ENCODE measurements around the gene MAT2B.
A peak's percentile ranks its signal among the peaks of the same experiment; 100 is the strongest.

Gene MAT2B

DNA sequence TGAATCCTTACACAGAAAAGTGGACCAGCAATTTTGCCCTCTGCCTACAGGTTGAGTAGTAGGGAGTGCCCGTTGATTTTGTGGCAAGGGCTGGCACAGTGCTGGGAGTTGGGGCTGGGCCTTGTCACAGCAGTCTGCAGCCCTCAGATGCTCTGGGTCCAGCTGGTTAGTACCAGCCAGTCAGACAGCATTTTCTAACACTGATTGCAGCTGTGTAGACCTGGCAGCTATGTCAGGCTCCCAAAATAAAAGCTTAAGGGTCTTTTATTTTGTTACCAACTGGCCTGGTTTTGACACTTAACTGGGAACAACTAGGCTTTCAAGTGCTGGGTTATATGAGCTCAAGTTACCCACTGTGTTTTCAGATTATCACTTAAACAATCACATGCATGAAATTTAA lies 57.7 kb downstream of the MAT2B start:
- DNase-seq (ENCODE audit: low read depth in 1 of 2, low spot score in 1 of 2), result no peak
- no peak overlapping the region for H3K27ac ChIP-seq (replicated peaks)
- peaks cover 27% of the 10 kb centered on the region for H3K27me3 ChIP-seq (ENCODE audit: insufficient read depth, poor library complexity, severe bottlenecking)
- TF ChIP-seq SPI1 (IDR thresholded peaks at IDR 0.05; ENCODE audit: borderline replicate concordance, low read depth) (no peak), GABPA (IDR thresholded peaks at IDR 0.05; ENCODE audit: low read depth) (no peak), POLR2AphosphoS5 (IDR thresholded peaks at IDR 0.05; ENCODE audit: low read depth) (no peak)
- TF ChIP-seq, protein P1, sequence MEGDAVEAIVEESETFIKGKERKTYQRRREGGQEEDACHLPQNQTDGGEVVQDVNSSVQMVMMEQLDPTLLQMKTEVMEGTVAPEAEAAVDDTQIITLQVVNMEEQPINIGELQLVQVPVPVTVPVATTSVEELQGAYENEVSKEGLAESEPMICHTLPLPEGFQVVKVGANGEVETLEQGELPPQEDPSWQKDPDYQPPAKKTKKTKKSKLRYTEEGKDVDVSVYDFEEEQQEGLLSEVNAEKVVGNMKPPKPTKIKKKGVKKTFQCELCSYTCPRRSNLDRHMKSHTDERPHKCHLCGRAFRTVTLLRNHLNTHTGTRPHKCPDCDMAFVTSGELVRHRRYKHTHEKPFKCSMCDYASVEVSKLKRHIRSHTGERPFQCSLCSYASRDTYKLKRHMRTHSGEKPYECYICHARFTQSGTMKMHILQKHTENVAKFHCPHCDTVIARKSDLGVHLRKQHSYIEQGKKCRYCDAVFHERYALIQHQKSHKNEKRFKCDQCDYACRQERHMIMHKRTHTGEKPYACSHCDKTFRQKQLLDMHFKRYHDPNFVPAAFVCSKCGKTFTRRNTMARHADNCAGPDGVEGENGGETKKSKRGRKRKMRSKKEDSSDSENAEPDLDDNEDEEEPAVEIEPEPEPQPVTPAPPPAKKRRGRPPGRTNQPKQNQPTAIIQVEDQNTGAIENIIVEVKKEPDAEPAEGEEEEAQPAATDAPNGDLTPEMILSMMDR (IDR thresholded peaks at IDR 0.05; ENCODE audit: insufficient read depth, low read length), result no peak
- TF ChIP-seq, protein P2, sequence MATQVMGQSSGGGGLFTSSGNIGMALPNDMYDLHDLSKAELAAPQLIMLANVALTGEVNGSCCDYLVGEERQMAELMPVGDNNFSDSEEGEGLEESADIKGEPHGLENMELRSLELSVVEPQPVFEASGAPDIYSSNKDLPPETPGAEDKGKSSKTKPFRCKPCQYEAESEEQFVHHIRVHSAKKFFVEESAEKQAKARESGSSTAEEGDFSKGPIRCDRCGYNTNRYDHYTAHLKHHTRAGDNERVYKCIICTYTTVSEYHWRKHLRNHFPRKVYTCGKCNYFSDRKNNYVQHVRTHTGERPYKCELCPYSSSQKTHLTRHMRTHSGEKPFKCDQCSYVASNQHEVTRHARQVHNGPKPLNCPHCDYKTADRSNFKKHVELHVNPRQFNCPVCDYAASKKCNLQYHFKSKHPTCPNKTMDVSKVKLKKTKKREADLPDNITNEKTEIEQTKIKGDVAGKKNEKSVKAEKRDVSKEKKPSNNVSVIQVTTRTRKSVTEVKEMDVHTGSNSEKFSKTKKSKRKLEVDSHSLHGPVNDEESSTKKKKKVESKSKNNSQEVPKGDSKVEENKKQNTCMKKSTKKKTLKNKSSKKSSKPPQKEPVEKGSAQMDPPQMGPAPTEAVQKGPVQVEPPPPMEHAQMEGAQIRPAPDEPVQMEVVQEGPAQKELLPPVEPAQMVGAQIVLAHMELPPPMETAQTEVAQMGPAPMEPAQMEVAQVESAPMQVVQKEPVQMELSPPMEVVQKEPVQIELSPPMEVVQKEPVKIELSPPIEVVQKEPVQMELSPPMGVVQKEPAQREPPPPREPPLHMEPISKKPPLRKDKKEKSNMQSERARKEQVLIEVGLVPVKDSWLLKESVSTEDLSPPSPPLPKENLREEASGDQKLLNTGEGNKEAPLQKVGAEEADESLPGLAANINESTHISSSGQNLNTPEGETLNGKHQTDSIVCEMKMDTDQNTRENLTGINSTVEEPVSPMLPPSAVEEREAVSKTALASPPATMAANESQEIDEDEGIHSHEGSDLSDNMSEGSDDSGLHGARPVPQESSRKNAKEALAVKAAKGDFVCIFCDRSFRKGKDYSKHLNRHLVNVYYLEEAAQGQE (IDR thresholded peaks at IDR 0.05; ENCODE audit: insufficient replicate concordance, low read depth), result no peak
- no peak overlapping the region for H3K4me3 ChIP-seq (replicated peaks; ENCODE audit: insufficient read depth, low read length)

DNA sequence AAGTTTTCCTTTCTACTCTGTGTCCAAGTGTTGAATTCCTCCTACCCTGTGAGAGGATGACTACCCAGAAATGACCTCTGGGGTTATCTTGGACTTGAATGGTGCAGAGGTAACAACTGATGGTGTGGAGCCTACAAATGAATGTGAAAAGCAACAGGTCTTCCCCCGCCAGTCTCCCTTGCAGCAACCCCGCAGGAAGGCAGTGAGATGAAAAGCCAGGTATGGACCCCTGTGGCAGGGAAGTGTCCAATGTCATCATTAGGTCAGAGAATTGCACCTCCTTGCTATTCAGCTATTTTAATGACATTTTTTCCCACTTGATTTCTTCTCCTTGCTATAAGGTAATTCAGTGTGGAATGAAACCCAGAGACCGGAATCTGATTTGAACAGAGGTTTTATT lies 58.5 kb downstream of the MAT2B start:
- H3K27me3 ChIP-seq (ENCODE audit: insufficient read depth, poor library complexity, severe bottlenecking), result peaks cover 29% of the 10 kb centered on the region
- no peak for DNase-seq (ENCODE audit: low read depth in 1 of 2, low spot score in 1 of 2)

DNA sequence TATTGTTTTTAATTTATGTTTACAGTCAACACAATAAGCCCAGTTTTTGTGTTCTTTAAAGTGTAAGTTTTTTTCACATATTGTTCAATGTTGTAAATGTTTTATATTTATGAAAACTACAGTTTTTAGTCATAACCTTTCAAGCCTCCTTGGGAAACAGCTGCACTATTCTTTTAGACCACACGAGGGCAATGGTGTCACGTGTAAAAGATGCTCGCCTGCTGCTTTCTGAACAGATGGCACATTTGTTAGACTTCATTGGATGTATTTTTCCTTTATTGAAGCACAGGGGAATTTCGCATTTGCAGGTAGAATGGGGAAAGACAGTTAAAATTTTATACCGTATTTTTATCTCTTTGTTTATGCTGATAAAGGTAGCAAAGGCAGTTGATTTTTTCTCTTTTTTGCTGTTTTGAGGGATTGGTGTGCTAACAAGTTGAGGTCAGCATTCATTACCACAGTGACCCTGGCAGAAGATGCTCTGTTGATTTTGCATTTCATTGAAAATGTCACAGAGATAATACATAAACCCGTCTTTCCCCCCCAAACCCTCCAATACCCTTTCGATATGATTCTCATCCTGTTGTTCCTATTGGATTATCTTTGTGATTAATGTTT lies 59.0 kb downstream of the MAT2B start:
- Histone ChIP-seq H3K4me3 (replicated peaks; ENCODE audit: insufficient read depth, low read length) (no peak overlapping the region), H3K27ac (replicated peaks) (no peak overlapping the region), H3K27me3 (ENCODE audit: insufficient read depth, poor library complexity, severe bottlenecking) (peaks cover 29% of the 10 kb centered on the region)
- TF ChIP-seq, protein P1 (IDR thresholded peaks at IDR 0.05; ENCODE audit: insufficient read depth, low read length), result peak; percentile 52
- no peak for TF ChIP-seq POLR2AphosphoS5 (IDR thresholded peaks at IDR 0.05; ENCODE audit: low read depth)
- peak; percentile 25 to 47 for DNase-seq (ENCODE audit: low read depth in 1 of 2, low spot score in 1 of 2)

More for the DNA sequence above, 58.5 kb downstream of the MAT2B start:
- no peak overlapping the region for H3K27ac ChIP-seq (replicated peaks)
- no peak overlapping the region for H3K4me3 ChIP-seq (replicated peaks; ENCODE audit: insufficient read depth, low read length)
- TF ChIP-seq POLR2AphosphoS5 (IDR thresholded peaks at IDR 0.05; ENCODE audit: low read depth), result no peak
- TF ChIP-seq, protein P2 (IDR thresholded peaks at IDR 0.05; ENCODE audit: insufficient replicate concordance, low read depth), result no peak
- TF ChIP-seq, protein P1 (IDR thresholded peaks at IDR 0.05; ENCODE audit: insufficient read depth, low read length), result no peak
- TF ChIP-seq GABPA (IDR thresholded peaks at IDR 0.05; ENCODE audit: low read depth), result no peak
- TF ChIP-seq SPI1 (IDR thresholded peaks at IDR 0.05; ENCODE audit: borderline replicate concordance, low read depth), result no peak

DNA sequence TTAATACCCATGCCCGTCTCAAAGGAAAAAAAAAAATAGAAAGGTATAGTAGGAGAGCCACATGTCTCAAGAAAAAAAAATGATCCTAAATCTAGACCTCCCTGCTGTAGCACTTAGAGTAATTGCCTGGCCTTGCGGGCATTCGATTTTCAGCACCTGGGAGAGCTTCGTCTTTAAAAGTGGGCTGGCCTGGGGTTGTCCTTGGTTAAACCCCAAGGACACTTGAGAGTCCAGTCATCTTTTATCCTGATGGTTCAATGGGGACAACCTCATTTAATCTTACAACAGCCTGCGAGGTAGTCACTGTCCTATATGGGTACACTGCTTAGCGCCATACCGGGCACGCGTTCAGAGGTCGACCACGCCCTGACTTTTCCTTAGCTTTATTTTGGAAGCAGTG lies 60.1 kb downstream of the MAT2B start:
- DNase-seq (ENCODE audit: low read depth in 1 of 2, low spot score in 1 of 2), result no peak
- TF ChIP-seq, protein P2 (IDR thresholded peaks at IDR 0.05; ENCODE audit: insufficient replicate concordance, low read depth), result peak; percentile 88
- TF ChIP-seq GABPA (IDR thresholded peaks at IDR 0.05; ENCODE audit: low read depth), result no peak
- H3K27ac ChIP-seq (replicated peaks), result no peak overlapping the region
- H3K27me3 ChIP-seq (ENCODE audit: insufficient read depth, poor library complexity, severe bottlenecking), result peaks cover 31% of the 10 kb centered on the region
- H3K4me3 ChIP-seq (replicated peaks; ENCODE audit: insufficient read depth, low read length), result no peak overlapping the region

All from HL-60 (cell line).